ENCODE results near the gene LMX1A.

Gene LMX1A

DNA sequence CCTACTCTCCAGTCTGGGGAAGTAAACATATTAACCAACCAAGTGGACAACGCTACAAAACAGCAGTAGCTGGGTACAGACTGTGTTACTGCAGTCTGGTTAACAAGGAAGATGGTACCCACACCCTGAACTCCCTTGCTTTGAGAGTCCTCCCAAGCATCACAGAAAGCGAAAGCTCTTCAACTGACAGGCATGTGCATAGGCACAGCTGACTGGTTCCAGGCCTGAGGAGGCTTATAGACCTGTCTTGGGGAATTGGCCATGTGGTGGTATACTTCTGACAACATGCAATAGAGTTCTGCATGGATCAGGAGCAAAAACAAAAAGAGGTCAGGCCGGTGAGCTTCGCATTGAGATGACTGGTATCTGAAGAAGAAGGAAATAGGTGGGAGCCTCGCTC, 17.4 kb downstream of the LMX1A start:
- in situ Hi-C loops (cut with HindIII; ENCODE audit: low pct_ligation_motif_present, low pct_unique_long_range_greater_than_20kb, low sequenced_read_pairs): no loop called here
- no peak for DNase-seq

GRCh38 chr1:165330483-165330882, 26.0 kb downstream of the LMX1A start:
- in situ Hi-C loops (cut with HindIII; ENCODE audit: low pct_ligation_motif_present, low pct_unique_long_range_greater_than_20kb, low sequenced_read_pairs): no loop called here
- DNase-seq: no peak

DNA sequence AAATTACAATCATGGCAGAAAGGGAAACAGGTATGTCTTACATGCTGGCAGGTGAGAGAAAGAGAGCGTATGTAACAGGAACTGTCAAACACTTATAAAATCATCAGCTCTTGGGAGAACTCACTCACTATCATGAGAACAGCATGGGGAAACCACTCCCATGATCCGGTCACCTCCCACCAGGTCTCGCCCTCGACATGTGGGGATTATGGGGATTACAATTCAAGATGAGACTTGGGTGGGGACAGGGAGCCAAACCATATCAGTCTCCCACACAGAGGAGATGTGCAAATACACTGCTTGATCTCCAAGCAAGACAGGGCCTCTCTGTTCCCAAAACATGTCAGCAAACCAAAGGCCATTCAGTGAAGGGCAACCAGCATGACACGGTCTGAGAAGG, 27.4 kb downstream of the LMX1A start:
- in situ Hi-C loops (cut with HindIII; ENCODE audit: low pct_ligation_motif_present, low pct_unique_long_range_greater_than_20kb, low sequenced_read_pairs): no loop called here
- no peak for DNase-seq

DNA sequence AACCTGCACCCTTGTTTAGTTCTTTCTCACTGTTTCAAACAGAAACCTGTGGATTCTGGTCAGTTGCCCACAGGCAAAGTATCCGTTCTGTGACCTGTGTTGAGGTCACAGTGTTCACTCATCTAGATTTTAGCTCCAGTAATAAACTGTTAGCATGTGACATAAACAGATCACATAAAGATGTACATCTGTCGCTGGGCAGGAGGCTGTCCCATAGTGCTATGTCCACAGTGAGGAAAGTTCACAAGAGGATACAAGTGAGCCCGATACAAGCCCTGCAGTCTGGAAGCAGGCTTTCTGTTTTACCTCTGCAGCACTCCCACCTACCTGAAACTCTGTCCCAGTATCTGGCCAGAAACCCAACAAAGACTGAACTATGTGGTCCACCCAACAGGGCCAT, 28.4 kb downstream of the LMX1A start:
- DNase-seq: no peak
- in situ Hi-C loops (cut with HindIII; ENCODE audit: low pct_ligation_motif_present, low pct_unique_long_range_greater_than_20kb, low sequenced_read_pairs): no loop called here

DNA sequence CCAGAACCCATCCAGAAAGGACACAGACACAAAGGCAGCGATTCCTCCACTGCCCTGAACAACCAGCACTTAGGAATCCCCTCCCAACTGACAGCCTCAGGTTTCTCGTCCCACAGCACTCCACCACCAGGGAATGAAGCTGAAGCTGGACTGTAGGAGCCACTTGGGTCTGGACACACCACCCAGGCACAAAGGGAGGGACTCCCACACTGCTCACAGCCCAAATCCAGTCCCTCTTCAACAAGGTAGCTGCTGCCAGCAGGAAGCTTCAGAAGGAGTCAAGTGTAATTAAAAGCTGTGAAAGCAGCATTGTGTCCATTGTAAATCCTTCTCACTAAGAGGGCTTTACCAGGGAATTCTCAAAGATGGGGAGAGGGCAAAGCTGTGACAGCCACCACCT, 29.0 kb downstream of the LMX1A start:
- in situ Hi-C loops (cut with HindIII; ENCODE audit: low pct_ligation_motif_present, low pct_unique_long_range_greater_than_20kb, low sequenced_read_pairs): no loop called here

GRCh38 chr1:165325460-165326203, 30.9 kb downstream of the LMX1A start:
- in situ Hi-C loops (cut with HindIII; ENCODE audit: low pct_ligation_motif_present, low pct_unique_long_range_greater_than_20kb, low sequenced_read_pairs): no loop called here
- no peak for DNase-seq

More for the DNA sequence above, 29.0 kb downstream of the LMX1A start:
- no peak for DNase-seq

- DNase-seq: no peak
- in situ Hi-C loops (cut with HindIII; ENCODE audit: low pct_ligation_motif_present, low pct_unique_long_range_greater_than_20kb, low sequenced_read_pairs): no loop called here
Observed at GRCh38 chr1:165324050-165324449, 32.5 kb downstream of the LMX1A start.

- no peak for DNase-seq
- in situ Hi-C loops (cut with HindIII; ENCODE audit: low pct_ligation_motif_present, low pct_unique_long_range_greater_than_20kb, low sequenced_read_pairs): no loop called here
Observed at GRCh38 chr1:165317612-165318011, 38.9 kb downstream of the LMX1A start.

GRCh38 chr1:165316153-165316772, 40.3 kb downstream of the LMX1A start:
- in situ Hi-C loops (cut with HindIII; ENCODE audit: low pct_ligation_motif_present, low pct_unique_long_range_greater_than_20kb, low sequenced_read_pairs): no loop called here
- DNase-seq: no peak

- in situ Hi-C loops (cut with HindIII; ENCODE audit: low pct_ligation_motif_present, low pct_unique_long_range_greater_than_20kb, low sequenced_read_pairs): no loop called here
- DNase-seq: no peak
Observed at GRCh38 chr1:165315481-165315880, 41.0 kb downstream of the LMX1A start.

- DNase-seq: no peak
- in situ Hi-C loops (cut with HindIII; ENCODE audit: low pct_ligation_motif_present, low pct_unique_long_range_greater_than_20kb, low sequenced_read_pairs): no loop called here
Observed at GRCh38 chr1:165313903-165314302, 42.6 kb downstream of the LMX1A start.

- DNase-seq: no peak
- in situ Hi-C loops (cut with HindIII; ENCODE audit: low pct_ligation_motif_present, low pct_unique_long_range_greater_than_20kb, low sequenced_read_pairs): no loop called here
Observed at GRCh38 chr1:165312591-165312990, 43.9 kb downstream of the LMX1A start.

DNA sequence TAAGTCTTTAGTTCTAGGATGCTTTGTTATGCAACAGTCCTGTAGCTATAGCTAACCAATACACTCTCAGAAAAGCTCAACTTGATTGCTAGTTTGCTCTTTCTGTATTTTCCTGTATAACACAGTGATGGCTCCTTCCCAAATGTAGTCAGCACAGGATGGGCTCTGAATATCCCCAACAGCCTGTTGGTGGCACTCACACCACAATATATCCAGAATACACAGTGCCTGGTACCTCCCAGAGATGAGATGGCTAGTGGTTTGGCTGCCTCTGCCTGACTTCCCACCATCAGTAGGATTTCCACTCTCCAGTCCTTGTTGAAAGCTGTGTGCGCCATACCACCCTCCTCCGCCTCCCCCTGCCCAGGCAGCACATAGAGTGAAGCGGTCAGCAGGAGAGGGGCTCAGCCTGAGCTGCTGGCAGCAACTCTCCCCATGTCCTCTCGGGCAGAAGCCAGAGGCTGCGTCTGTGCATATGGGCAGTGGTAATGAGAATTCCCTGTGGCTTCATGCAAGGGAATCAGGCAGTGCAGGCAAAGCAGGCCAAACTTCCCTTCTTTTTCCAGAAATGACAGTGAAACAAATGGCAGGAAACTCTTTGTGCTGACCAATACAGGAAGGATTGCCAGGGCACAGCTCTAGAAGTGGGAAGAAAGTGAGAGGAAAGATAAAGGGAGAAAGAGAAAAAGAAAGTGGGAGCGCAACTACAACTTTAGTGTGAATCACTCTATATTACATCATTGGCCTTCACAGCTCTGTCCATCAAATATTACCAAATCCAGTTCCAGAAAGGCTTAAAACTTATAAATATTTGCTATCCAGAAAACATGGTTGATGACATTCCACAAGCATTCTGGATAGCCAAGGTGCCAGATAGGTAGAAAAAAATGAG, 49.7 kb downstream of the LMX1A start:
- DNase-seq: no peak
- in situ Hi-C loops (cut with HindIII; ENCODE audit: low pct_ligation_motif_present, low pct_unique_long_range_greater_than_20kb, low sequenced_read_pairs): no loop called here

DNA sequence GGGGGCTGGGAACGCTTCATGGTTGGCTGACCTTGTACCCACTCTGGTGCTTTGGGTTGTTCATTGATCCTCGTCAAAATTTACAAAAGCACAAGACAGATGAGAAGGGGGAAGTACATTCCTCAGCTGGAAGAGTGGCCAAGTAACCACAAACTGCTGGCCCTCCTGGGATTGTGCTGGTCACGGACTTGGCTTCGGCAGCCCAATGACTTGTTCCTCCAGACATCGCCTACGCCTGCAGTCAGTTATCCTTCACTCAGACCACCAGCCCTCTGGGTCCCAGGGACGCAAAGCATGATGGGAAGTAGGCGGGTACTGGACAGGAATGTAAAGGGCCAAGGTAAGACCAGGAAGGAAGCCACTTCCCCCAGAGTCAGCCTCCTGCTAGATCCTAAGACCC, 53.1 kb downstream of the LMX1A start:
- DNase-seq: no peak
- in situ Hi-C loops (cut with HindIII; ENCODE audit: low pct_ligation_motif_present, low pct_unique_long_range_greater_than_20kb, low sequenced_read_pairs): no loop called here

DNA sequence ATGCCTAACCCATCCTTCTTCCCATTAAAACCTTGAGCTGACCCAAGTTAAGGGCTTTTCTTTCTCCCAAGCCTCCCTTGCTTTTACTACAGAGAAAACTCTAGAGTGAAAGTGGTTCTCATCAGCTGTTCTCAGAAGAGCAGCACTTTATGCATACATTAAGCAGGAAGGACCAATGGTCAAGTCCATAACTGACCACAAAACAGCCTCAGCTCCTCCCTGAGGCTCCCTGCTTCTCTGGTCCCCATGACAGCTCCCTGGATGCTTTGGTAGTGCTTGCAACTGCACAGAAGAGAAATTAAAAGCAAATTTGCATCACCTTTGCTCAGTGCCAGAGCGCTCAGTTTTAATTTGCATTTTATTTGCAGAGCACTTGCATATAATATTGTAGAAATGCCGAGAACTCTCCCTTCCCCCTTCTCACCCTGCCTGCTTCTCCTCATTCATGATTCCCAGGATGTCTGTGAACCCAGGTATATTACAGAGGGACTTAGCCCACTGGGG, 56.1 kb downstream of the LMX1A start:
- in situ Hi-C loops (cut with HindIII; ENCODE audit: low pct_ligation_motif_present, low pct_unique_long_range_greater_than_20kb, low sequenced_read_pairs): no loop called here

DNA sequence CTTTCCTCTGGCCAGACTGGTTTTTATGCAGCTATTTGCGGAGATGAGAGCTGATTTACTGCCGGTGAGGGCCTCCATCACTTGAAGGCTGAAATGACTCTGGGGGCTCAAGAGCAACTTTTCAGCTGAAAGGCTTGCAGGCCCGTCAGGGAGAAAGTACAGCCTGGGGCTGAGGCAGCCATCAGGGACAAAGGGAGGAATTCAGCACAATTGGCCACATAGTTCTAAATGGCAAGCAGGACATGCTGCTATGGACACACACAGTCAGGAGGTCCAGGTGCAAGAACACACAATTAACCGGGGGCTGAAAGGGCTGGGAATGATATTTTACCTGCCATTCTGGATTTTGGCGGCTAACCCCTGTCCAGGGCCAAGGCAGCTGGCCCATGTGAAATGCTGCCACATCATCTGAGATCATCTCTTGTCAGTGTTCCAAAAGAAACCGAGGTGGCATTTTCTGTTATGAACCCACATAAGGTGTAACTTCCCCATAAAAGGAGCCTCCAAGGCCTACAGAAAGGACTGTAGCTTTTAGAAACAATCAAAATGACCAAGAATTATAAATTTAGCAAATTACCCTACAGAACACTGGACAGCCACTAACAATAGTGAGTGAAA, 58.2 kb downstream of the LMX1A start:
- in situ Hi-C loops (cut with HindIII; ENCODE audit: low pct_ligation_motif_present, low pct_unique_long_range_greater_than_20kb, low sequenced_read_pairs): no loop called here
- DNase-seq: no peak

More for the DNA sequence above, 56.1 kb downstream of the LMX1A start:
- no peak for DNase-seq

GRCh38 chr1:165296205-165296604, 60.3 kb downstream of the LMX1A start:
- no peak for DNase-seq
- in situ Hi-C loops (cut with HindIII; ENCODE audit: low pct_ligation_motif_present, low pct_unique_long_range_greater_than_20kb, low sequenced_read_pairs): no loop called here

DNA sequence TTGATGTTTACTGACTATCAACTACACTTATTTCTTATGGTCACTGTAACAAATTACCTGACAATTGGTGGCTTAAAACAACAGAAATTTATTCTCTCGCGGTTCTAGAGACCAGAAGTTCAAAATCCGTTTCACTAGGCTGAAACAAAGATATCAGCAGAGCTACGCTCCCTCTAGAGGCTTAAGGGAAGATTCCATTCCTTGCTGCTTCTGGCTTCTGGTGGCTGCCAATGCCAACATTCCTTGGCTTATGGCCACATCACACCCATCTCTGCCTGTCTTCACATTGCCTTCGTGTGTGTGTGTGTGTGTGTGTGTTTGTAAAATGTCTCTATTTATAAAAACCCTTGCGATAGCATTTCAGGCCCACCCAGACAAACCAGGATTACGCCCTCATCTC, 66.4 kb downstream of the LMX1A start:
- no peak for DNase-seq
- in situ Hi-C loops (cut with HindIII; ENCODE audit: low pct_ligation_motif_present, low pct_unique_long_range_greater_than_20kb, low sequenced_read_pairs): no loop called here

GRCh38 chr1:165289556-165289955, 67.0 kb downstream of the LMX1A start:
- in situ Hi-C loops (cut with HindIII; ENCODE audit: low pct_ligation_motif_present, low pct_unique_long_range_greater_than_20kb, low sequenced_read_pairs): no loop called here
- no peak for DNase-seq

Measured in ACHN (cell line).